ENCODE results near the gene ISYNA1. TPM values are rescaled to one million over a fixed set of nuclear protein-coding genes. Genes with fewer than 3 reads are reported as not detected.

Gene ISYNA1
- total and polyA plus RNA-seq, 2 of the 13 experiments (the other 11 are each of a cell fraction or from before 2014, with no cell fraction given), result 29.6 to 48.5 TPM

- TF ChIP-seq, protein P1, sequence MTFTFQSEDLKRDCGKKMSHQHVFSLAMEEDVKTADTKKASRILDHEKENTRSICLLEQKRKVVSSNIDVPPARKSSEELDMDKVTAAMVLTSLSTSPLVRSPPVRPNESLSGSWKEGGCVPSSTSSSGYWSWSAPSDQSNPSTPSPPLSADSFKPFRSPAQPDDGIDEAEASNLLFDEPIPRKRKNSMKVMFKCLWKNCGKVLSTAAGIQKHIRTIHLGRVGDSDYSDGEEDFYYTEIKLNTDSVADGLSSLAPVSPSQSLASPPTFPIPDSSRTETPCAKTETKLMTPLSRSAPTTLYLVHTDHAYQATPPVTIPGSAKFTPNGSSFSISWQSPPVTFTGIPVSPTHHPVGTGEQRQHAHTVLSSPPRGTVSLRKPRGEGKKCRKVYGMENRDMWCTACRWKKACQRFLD (CRISPR knock-in tag; IDR thresholded peaks at IDR 0.05; ENCODE audit: borderline replicate concordance), result 0 out of 2 replicates have a peak, but pooled peaks have one; percentile 31
- TF ChIP-seq IRX3 (CRISPR knock-in tag; IDR thresholded peaks at IDR 0.05; ENCODE audit: borderline replicate concordance, low read depth), result no peak
- TF ChIP-seq REXO4 (CRISPR knock-in tag; IDR thresholded peaks at IDR 0.05; ENCODE audit: borderline replicate concordance), result no peak; the same call in 1 of the 2 replicates
- TF ChIP-seq, protein P2, sequence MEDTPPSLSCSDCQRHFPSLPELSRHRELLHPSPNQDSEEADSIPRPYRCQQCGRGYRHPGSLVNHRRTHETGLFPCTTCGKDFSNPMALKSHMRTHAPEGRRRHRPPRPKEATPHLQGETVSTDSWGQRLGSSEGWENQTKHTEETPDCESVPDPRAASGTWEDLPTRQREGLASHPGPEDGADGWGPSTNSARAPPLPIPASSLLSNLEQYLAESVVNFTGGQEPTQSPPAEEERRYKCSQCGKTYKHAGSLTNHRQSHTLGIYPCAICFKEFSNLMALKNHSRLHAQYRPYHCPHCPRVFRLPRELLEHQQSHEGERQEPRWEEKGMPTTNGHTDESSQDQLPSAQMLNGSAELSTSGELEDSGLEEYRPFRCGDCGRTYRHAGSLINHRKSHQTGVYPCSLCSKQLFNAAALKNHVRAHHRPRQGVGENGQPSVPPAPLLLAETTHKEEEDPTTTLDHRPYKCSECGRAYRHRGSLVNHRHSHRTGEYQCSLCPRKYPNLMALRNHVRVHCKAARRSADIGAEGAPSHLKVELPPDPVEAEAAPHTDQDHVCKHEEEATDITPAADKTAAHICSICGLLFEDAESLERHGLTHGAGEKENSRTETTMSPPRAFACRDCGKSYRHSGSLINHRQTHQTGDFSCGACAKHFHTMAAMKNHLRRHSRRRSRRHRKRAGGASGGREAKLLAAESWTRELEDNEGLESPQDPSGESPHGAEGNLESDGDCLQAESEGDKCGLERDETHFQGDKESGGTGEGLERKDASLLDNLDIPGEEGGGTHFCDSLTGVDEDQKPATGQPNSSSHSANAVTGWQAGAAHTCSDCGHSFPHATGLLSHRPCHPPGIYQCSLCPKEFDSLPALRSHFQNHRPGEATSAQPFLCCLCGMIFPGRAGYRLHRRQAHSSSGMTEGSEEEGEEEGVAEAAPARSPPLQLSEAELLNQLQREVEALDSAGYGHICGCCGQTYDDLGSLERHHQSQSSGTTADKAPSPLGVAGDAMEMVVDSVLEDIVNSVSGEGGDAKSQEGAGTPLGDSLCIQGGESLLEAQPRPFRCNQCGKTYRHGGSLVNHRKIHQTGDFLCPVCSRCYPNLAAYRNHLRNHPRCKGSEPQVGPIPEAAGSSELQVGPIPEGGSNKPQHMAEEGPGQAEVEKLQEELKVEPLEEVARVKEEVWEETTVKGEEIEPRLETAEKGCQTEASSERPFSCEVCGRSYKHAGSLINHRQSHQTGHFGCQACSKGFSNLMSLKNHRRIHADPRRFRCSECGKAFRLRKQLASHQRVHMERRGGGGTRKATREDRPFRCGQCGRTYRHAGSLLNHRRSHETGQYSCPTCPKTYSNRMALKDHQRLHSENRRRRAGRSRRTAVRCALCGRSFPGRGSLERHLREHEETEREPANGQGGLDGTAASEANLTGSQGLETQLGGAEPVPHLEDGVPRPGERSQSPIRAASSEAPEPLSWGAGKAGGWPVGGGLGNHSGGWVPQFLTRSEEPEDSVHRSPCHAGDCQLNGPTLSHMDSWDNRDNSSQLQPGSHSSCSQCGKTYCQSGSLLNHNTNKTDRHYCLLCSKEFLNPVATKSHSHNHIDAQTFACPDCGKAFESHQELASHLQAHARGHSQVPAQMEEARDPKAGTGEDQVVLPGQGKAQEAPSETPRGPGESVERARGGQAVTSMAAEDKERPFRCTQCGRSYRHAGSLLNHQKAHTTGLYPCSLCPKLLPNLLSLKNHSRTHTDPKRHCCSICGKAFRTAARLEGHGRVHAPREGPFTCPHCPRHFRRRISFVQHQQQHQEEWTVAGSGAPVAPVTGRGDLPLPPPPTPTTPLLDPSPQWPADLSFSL (CRISPR knock-in tag; IDR thresholded peaks at IDR 0.05), result peak; percentile 61; the same call in 1 of the 2 replicates
- TF ChIP-seq ZNF766 (CRISPR knock-in tag; IDR thresholded peaks at IDR 0.05; ENCODE audit: borderline replicate concordance), result no peak
- 0 out of 2 replicates have a peak, but pooled peaks have one; percentile 31 for TF ChIP-seq MTA1 (CRISPR knock-in tag; IDR thresholded peaks at IDR 0.05; ENCODE audit: borderline replicate concordance)
- TF ChIP-seq HNRNPL (IDR thresholded peaks at IDR 0.05; ENCODE audit: low read depth, low read length), result peak; percentile 74; the same call in 1 of the 2 replicates
- 0 out of 2 replicates have a peak, but pooled peaks have one; percentile 35 for TF ChIP-seq TARDBP (CRISPR knock-in tag; IDR thresholded peaks at IDR 0.05)
- TF ChIP-seq AGO2 (optimal IDR thresholded peaks at IDR 0.05; ENCODE audit: low read depth, low read length), result peak; percentile 51
- 0 out of 2 replicates have a peak, but pooled peaks have one; percentile 26 for TF ChIP-seq ZNF672 (CRISPR knock-in tag; IDR thresholded peaks at IDR 0.05)
- peak; percentile 22; the same call in 1 of the 2 replicates for TF ChIP-seq ZNF572 (CRISPR knock-in tag; IDR thresholded peaks at IDR 0.05)
- no peak for TF ChIP-seq ZNF557 (CRISPR knock-in tag; IDR thresholded peaks at IDR 0.05)
- TF ChIP-seq NR2F2 (IDR thresholded peaks at IDR 0.05; ENCODE audit: borderline replicate concordance, low read depth), result no peak
- 0 out of 2 replicates have a peak, but pooled peaks have one; percentile 36 for TF ChIP-seq KDM2A (CRISPR knock-in tag; IDR thresholded peaks at IDR 0.05; ENCODE audit: borderline replicate concordance, low read depth)
- TF ChIP-seq, protein P3, sequence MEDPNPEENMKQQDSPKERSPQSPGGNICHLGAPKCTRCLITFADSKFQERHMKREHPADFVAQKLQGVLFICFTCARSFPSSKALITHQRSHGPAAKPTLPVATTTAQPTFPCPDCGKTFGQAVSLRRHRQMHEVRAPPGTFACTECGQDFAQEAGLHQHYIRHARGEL (CRISPR knock-in tag; IDR thresholded peaks at IDR 0.05), result no peak
- TF ChIP-seq GFI1 (CRISPR knock-in tag; IDR thresholded peaks at IDR 0.05; ENCODE audit: borderline replicate concordance), result no peak
- peak; percentile 63; the same call in 1 of the 2 replicates for TF ChIP-seq MYC (CRISPR knock-in tag; IDR thresholded peaks at IDR 0.05; ENCODE audit: borderline replicate concordance)
- TF ChIP-seq SPEN (CRISPR knock-in tag; IDR thresholded peaks at IDR 0.05; ENCODE audit: low read depth), result 0 out of 2 replicates have a peak, but pooled peaks have one; percentile 21
- TF ChIP-seq ZNF746 (CRISPR knock-in tag; IDR thresholded peaks at IDR 0.05), result peak; percentile 42; the same call in 1 of the 2 replicates
- peak; percentile 42; the same call in 1 of the 2 replicates for TF ChIP-seq ZNF598 (CRISPR knock-in tag; IDR thresholded peaks at IDR 0.05; ENCODE audit: borderline replicate concordance)
Measured at GRCh38 chr19:18418483-18419194, 19.3 kb downstream of the ISYNA1 start (continued).
